Right atrium auricular region (tissue), 2 donors: Measurements from ENCODE around the gene ARMH1. TPM values are rescaled to one million over a fixed set of nuclear protein-coding genes. Genes with fewer than 3 reads are reported as not detected.

Experiments used
- DNase-seq: peaks from one replicate; pipeline ENCODE4 v3.0.0-alpha.2; 2019; ENCODE audit warnings: low spot score
- H3K27ac ChIP-seq, 2 donors: fragments of 200-600 bp; sonication (generic); 1 replicate in 1 of 2; 2 replicates in 1 of 2; pipeline ENCODE4 v1.5.1; 2016 to 2019
- H3K27me3 ChIP-seq, 2 donors: fragments of 200-600 bp; sonication (generic); one replicate each; pipeline versions ENCODE4 v1.5.1 to v1.6.0; 2017 to 2019
- H3K36me3 ChIP-seq: fragments of 200-600 bp; sonication (generic); one replicate; pipeline ENCODE4 v1.5.1; 2016
- H3K4me1 ChIP-seq, 2 donors: fragments of 200-600 bp; sonication (generic); one replicate each; pipeline versions ENCODE4 v1.5.1 to v1.6.0; 2017 to 2019
- H3K4me3 ChIP-seq, 2 donors: fragments of 200-600 bp; sonication (generic); 1 replicate in 1 of 2; 2 replicates in 1 of 2; pipeline ENCODE4 v1.5.1; 2017 to 2019; ENCODE audit warnings: mild to moderate bottlenecking in 1 of 2, moderate library complexity in 1 of 2
- H3K9me3 ChIP-seq, 2 donors: fragments of 200-600 bp; sonication (generic); one replicate each; pipeline ENCODE4 v1.5.1; 2019
- total RNA-seq, 2 donors: library from RNA; depleted of rRNA; stranded (reverse); fragments of >200 nt; gene quantifications; one replicate each; pipeline ENCODE4 v1.1.0, GENCODE V29; 2016
- TF ChIP-seq, protein P1 (sequence below), 2 donors: fragments of 200-600 bp; sonication (generic); IDR thresholded peaks; one replicate each; pipeline ENCODE4 v1.5.1; 2019; ENCODE audit warnings: antibody characterized with exemption in 2 of 2

ARMH1 gene
- total RNA-seq, 2 donors from 2014 or later = 0.19 to 5.2 TPM

DNA sequence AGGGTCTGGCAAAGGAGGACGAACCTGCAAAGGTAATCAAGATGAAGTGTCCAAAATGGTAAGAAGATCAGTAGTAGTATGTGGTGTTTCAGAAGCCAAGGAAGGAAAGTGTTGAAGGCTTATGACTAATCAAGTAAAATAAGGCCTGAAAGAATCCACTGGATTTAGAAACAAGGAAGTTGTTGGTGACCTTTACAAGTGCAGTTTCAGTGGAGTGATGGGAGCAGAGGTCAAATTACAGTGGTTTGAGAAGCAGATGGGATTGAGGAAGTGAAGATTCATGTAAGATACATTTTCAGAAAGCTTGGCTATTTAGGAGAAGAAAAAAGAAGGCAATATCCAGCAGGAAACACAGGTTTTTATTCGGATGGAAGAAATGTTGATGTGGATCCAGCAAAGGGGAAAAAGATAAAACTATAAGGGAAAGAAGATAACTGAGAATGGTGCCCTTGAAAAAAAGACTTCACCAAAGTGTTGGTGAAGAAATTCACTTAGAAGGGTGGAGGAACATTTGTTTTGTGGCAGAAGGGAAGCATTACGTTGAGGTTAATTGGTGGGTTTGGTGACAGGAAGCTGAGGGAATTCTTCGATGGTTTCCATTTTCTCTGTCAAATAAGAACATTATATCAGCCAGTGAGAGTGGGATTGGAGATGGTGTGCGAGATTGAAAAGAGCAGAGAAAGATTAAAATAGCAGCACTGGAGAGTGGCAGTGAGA is 2.1 kb downstream of the ARMH1 start:
- DNase-seq = no peak
- Histone ChIP-seq H3K27me3 (no peaks in the 10 kb centered on the region), H3K4me3 (no peak overlapping the region), H3K9me3 (no peaks in the 10 kb centered on the region), H3K36me3 (no peaks in the 10 kb centered on the region), H3K4me1 (peaks cover 0 to 51% of the 10 kb centered on the region in 2 donors), H3K27ac (peak overlapping the region; percentile 10 to 72)
- TF ChIP-seq, protein P1, sequence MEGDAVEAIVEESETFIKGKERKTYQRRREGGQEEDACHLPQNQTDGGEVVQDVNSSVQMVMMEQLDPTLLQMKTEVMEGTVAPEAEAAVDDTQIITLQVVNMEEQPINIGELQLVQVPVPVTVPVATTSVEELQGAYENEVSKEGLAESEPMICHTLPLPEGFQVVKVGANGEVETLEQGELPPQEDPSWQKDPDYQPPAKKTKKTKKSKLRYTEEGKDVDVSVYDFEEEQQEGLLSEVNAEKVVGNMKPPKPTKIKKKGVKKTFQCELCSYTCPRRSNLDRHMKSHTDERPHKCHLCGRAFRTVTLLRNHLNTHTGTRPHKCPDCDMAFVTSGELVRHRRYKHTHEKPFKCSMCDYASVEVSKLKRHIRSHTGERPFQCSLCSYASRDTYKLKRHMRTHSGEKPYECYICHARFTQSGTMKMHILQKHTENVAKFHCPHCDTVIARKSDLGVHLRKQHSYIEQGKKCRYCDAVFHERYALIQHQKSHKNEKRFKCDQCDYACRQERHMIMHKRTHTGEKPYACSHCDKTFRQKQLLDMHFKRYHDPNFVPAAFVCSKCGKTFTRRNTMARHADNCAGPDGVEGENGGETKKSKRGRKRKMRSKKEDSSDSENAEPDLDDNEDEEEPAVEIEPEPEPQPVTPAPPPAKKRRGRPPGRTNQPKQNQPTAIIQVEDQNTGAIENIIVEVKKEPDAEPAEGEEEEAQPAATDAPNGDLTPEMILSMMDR (IDR thresholded peaks at IDR 0.05) = no peak

DNA sequence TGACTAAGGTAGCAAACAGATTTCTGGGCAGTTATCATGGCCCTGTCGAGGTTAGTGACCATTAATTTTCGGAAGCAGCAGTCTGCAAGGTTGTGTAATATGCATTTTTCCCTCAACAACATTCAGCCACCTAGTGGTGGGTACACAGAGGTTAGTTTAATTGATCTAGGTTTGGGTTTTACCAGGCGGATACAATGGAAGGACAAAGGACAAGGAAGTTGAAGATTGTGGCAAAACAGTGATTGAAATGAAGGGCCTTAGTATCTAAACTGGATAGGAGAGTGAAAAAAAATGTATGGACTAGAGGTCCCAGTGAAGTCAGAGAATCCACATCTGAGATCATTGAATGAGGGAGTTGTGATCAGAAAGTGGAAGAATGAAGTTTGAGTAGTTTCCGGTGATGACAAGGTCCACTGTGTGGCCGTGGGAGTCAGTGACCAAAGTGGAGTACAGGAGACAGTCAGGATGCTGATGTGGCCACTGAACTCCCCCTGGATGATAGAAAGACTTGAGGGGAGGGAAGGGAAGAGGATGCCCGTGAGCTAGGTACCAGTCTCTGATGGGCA is 2.8 kb downstream of the ARMH1 start:
- Histone ChIP-seq H3K27me3 (no peaks in the 10 kb centered on the region), H3K4me1 (peaks cover 0 to 47% of the 10 kb centered on the region in 2 donors), H3K4me3 (no peak overlapping the region), H3K9me3 (no peaks in the 10 kb centered on the region), H3K36me3 (no peaks in the 10 kb centered on the region), H3K27ac (peak overlapping the region; percentile 10 to 72)
- DNase-seq = no peak
- TF ChIP-seq, protein P1 (IDR thresholded peaks at IDR 0.05) = peak in 1 of 2 donors; percentile 57

DNA sequence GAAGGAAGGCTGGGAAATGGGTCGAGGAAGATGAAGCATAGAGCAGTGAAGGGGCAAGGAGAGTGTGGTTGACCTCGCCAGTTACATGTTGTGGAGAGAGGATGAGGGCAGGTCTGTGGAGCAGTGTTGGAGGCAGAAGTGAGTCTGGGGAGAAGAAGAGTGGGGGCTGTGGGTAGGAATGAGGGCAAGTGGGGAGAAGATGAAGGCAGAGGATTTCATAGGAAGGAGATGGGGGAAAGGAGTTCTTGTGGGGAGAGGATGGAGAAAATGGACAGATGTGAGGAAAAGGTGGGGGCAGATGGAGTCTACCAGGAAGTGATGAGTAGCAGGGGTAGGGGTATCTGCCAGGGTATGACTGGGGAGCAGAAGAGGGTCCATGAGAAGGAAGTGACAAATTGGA is 3.6 kb downstream of the ARMH1 start:
- H3K27me3 ChIP-seq = no peaks in the 10 kb centered on the region
- H3K36me3 ChIP-seq = no peaks in the 10 kb centered on the region
- peak overlapping the region in 1 of 2 donors; percentile 9 for H3K27ac ChIP-seq
- H3K4me1 ChIP-seq = peaks cover 0 to 38% of the 10 kb centered on the region in 2 donors
- TF ChIP-seq, protein P1 (IDR thresholded peaks at IDR 0.05) = no peak
- no peaks in the 10 kb centered on the region for H3K9me3 ChIP-seq
- no peak overlapping the region for H3K4me3 ChIP-seq
- no peak for DNase-seq

DNA sequence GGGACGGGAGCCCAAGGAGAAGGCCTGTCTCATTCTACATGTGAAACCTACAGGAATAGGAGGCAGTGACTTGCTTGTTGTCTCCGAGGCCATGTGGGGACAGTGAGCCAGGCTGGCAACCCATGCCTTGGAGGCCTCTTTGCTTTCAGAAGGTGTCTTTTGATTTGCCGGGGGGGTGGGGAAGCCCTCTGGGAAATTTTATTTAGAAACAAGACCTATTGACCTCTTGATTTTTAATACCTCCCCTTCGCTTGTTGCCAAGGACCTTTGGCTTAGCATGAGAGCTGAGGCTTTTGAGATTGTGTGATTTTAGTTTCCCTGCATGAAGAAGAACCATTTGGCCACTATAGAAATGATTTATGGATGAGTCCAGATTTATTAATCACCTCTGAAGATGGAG is 4.1 kb downstream of the ARMH1 start:
- Histone ChIP-seq H3K36me3 (no peaks in the 10 kb centered on the region), H3K27ac (peak overlapping the region in 1 of 2 donors; percentile 9), H3K27me3 (no peaks in the 10 kb centered on the region), H3K4me3 (no peak overlapping the region), H3K9me3 (no peaks in the 10 kb centered on the region), H3K4me1 (peaks cover 0 to 33% of the 10 kb centered on the region in 2 donors)
- no peak for DNase-seq
- TF ChIP-seq, protein P1 (IDR thresholded peaks at IDR 0.05) = no peak

DNA sequence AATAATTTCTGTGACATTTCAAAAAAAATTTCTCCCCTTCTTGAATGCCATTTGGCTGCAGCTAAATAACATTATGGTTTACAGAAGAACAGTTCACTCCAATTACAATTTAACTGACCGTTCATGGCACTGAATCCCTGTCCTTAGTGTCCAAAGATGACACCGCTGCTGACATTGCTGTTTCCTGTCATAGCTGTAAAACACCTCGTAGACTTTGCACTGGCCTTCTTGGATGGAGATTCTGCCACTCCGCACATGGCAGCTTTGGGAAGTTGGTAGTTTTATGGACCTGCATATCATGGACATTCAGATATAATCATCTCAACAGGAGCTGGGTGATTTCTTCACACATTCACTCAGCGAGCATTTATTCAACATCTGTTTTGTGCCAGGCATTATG is 5.0 kb downstream of the ARMH1 start:
- H3K36me3 ChIP-seq = no peaks in the 10 kb centered on the region
- TF ChIP-seq, protein P1 (IDR thresholded peaks at IDR 0.05) = no peak
- no peaks in the 10 kb centered on the region for H3K9me3 ChIP-seq
- no peaks in the 10 kb centered on the region for H3K27me3 ChIP-seq
- no peak for DNase-seq
- no peak overlapping the region for H3K27ac ChIP-seq
- peaks cover 0 to 33% of the 10 kb centered on the region in 2 donors for H3K4me1 ChIP-seq
- H3K4me3 ChIP-seq = no peak overlapping the region
